ENCODE results near the gene IL17RD.

Gene IL17RD

DNA sequence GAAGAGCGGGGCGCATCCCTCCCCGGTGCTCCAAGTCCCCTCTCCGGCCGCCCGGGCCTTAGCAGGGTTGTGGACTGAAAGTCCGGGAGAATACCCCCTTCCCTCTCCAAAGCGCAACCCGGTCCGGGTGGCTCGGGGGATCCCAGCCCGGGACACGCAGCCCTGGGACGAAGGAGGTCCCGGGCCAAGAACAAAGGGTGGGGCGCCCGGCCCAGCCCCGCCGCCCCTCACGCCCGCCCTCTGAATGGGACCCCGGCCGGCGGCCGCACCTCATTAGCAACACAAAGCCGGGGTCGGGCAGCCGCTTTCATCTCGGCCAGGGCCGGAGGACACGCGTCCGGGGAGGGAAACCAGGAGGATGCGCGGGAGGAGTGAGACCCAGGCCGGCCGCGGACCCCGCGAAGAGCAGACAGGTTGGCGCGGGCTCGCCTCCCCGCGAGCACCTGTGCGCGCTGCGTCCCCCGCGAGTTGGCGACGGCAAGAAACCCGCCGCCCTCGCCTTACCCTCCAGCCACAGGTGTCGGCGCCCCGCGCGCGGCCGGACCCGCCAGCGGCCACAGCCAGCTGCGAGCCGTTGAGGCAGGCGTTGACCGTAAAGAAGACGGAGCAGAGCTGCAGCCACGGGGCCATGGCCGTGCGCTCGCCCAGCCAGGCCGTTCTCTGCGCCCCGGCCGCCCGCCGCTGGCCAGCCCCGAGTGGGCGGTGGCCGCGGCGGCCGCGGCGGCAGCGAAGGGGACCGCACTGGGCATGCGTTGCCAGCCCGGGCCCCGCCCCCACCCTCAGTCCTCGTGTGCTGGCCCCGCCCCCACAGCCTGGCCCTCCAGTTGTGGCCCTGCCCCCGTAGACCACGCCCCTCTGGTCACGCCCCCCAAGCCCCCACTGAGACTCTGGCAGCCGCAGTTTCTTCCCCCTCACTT lies at the start of gene IL17RD:
Gene IL17RD, minus strand, starts transcription at position 697 of the 917 bp plus-strand sequence. Its CDS starts 67 bp downstream, at position 630.
- peak; percentile 89 for DNase-seq (ENCODE audit: low spot score)
- TF ChIP-seq, protein P1, sequence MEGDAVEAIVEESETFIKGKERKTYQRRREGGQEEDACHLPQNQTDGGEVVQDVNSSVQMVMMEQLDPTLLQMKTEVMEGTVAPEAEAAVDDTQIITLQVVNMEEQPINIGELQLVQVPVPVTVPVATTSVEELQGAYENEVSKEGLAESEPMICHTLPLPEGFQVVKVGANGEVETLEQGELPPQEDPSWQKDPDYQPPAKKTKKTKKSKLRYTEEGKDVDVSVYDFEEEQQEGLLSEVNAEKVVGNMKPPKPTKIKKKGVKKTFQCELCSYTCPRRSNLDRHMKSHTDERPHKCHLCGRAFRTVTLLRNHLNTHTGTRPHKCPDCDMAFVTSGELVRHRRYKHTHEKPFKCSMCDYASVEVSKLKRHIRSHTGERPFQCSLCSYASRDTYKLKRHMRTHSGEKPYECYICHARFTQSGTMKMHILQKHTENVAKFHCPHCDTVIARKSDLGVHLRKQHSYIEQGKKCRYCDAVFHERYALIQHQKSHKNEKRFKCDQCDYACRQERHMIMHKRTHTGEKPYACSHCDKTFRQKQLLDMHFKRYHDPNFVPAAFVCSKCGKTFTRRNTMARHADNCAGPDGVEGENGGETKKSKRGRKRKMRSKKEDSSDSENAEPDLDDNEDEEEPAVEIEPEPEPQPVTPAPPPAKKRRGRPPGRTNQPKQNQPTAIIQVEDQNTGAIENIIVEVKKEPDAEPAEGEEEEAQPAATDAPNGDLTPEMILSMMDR (IDR thresholded peaks at IDR 0.05; ENCODE audit: extremely low read depth, insufficient read depth, missing control alignments) = no peak
- in situ Hi-C loops (cut with MboI; ENCODE audit: low pct_unique_long_range_greater_than_20kb, low sequenced_read_pairs, unreplicated experiment) = no loop called here

DNA sequence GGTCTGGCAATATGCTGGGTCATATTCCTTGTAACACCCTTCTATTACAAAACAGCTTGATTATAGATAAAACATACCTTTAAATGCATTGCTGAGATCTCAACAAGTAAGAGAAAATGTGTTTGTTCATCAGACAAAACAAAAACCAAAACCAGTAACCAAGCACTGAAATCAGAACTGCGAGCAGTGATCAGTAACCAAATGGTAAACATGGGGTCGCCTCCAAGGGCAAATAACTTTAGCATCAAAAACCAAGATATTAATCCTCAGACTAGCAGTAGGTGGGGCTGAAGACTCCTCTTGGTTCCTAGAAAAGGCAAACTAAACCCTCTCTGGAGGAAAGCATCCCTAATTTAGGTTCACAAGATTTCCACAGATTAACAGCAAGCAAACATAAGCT lies 41.3 kb upstream of the IL17RD start:
- in situ Hi-C loops (cut with MboI; ENCODE audit: low pct_unique_long_range_greater_than_20kb, low sequenced_read_pairs, unreplicated experiment) = no loop called here
- TF ChIP-seq, protein P1 (IDR thresholded peaks at IDR 0.05; ENCODE audit: extremely low read depth, insufficient read depth, missing control alignments) = no peak
- peak; percentile 20 for DNase-seq (ENCODE audit: low spot score)

DNA sequence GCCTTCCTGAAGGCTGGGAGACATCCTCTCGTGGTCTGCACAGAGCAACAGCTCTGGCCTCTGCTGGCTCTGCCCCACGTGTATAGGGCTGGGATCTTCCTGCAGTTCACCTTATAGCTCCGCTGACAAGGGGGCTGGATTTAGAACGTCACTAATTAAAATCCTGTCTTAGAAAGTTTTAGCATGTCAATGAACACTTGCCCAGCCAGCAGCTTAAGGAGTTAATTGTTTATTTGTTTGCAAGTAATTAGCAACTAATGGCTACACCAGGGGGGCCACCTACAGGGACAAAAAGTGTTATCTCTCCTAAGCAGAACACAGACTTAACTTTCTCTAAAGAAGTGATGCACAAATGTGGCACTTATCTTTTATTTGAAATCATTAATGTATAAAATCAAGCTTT lies 34.7 kb upstream of the IL17RD start, which contains the start of gene HESX1:
Gene HESX1, minus strand, starts transcription at position 84 of the 403 bp plus-strand sequence. Its CDS starts 60 bp downstream, at position 24.
- DNase-seq (ENCODE audit: low spot score) = no peak
- in situ Hi-C loops (cut with MboI; ENCODE audit: low pct_unique_long_range_greater_than_20kb, low sequenced_read_pairs, unreplicated experiment) = loop anchor here (25.0 kb wide), 1 partner anchor 362 kb away; the partner anchor contains the start of gene PDE12

DNA sequence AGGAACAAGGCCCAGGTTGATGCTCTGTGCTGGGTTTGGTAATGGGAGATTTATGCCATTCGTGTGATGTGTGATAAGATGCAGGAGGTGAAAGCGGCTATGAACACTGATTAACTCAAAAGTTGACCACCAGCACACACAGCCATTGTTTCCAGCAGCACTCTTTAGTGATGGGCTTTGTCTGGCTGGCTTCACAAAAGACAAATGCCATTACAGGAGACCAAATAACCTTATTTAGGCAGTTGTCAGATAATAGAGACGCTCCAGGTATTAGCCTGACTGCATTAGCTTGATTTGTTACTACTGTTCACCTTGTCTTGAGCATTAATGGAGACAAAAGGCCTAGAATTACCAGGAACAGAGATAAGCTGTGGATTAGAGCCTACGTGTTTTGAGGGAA lies 29.5 kb upstream of the IL17RD start:
- in situ Hi-C loops (cut with MboI; ENCODE audit: low pct_unique_long_range_greater_than_20kb, low sequenced_read_pairs, unreplicated experiment) = loop anchor here (25.0 kb wide), 1 partner anchor 368 kb away; the partner anchor contains the start of gene PDE12
- TF ChIP-seq, protein P1 (IDR thresholded peaks at IDR 0.05; ENCODE audit: extremely low read depth, insufficient read depth, missing control alignments) = no peak
- no peak for DNase-seq (ENCODE audit: low spot score)

More for the DNA sequence above, 34.7 kb upstream of the IL17RD start, which contains the start of gene HESX1:
- TF ChIP-seq, protein P1 (IDR thresholded peaks at IDR 0.05; ENCODE audit: extremely low read depth, insufficient read depth, missing control alignments) = no peak

DNA sequence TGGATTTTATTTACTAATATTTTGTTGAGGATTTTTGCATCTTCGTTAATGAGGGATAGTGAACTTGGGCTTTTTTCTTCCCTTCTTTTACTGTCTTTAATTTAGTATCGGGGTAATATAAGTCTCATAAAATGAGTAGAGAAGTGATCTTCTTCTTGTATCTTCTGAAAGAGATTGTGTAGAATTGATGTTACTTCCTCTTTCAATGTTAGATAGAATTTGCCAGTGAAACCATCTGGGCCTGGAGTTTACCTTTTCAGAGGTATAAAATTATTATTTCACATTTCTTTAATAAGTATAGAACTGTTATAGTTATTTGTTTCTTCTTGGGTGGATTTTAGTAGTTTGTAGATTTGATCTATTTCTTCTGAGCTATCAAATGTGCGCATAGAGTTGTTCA lies 26.9 kb upstream of the IL17RD start:
- TF ChIP-seq, protein P1 (IDR thresholded peaks at IDR 0.05; ENCODE audit: extremely low read depth, insufficient read depth, missing control alignments) = no peak
- in situ Hi-C loops (cut with MboI; ENCODE audit: low pct_unique_long_range_greater_than_20kb, low sequenced_read_pairs, unreplicated experiment) = loop anchor here (25.0 kb wide), 1 partner anchor 370 kb away; the partner anchor contains the start of gene PDE12
- DNase-seq (ENCODE audit: low spot score) = no peak

DNA sequence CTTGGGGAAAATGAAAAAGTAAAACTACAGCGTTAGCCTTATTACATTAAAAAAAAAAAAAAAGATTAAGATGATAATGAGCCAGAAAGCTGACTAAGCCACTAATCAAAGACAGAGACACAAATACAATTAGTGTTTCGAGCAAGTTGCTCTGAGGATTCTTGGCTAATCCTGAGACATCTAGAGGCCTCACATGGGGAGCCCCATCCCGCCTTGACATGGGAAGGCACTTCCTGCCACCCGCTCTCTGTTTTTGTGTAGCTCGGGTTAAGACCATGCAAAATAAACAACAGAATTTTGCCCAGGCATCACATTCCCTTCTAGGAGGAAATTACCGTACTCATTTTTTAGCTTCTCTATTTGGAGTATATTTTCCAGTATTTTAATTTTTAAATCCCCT lies 19.4 kb upstream of the IL17RD start:
- in situ Hi-C loops (cut with MboI; ENCODE audit: low pct_unique_long_range_greater_than_20kb, low sequenced_read_pairs, unreplicated experiment) = loop anchor here (25.0 kb wide), 1 partner anchor 378 kb away; the partner anchor contains the start of gene PDE12
- TF ChIP-seq, protein P1 (IDR thresholded peaks at IDR 0.05; ENCODE audit: extremely low read depth, insufficient read depth, missing control alignments) = no peak
- no peak for DNase-seq (ENCODE audit: low spot score)

Measured in GM13977 (cell line).